ACC112 (cell line): ENCODE data around the gene STK17A.
A peak's percentile ranks its signal among the peaks of the same experiment; 100 is the strongest.
"Not testable (repeated sequence)": the region's sequence is repeated elsewhere in the genome, so short reads cannot be mapped to it uniquely, and the experiment has no call there.

Experiments used
- H2AFZ ChIP-seq: fragments of 200-600 bp; sonication (generic); one replicate; pipeline ENCODE4 v1.6.0; 2017; ENCODE audit warnings: antibody characterized with exemption, low read length; ENCODE audit not compliant: unreplicated experiment
- H3K27ac ChIP-seq: fragments of 200-600 bp; sonication (generic); 2 replicates; pipeline ENCODE4 v1.5.1; 2014; ENCODE audit warnings: low read depth, mild to moderate bottlenecking, antibody characterized with exemption, low read length, moderate library complexity
- H3K27me3 ChIP-seq: fragments of 200-600 bp; sonication (generic); 2 replicates; pipeline ENCODE4 v1.6.1; 2014; ENCODE audit warnings: mild to moderate bottlenecking, antibody characterized with exemption, low read length, moderate library complexity, mixed read lengths; ENCODE audit not compliant: insufficient read depth
- H3K36me3 ChIP-seq: fragments of 200-600 bp; sonication (generic); 2 replicates; pipeline ENCODE4 v1.6.1; 2016; ENCODE audit warnings: mild to moderate bottlenecking, antibody characterized with exemption, low read length, moderate library complexity, mixed read lengths; ENCODE audit not compliant: insufficient read depth
- H3K4me1 ChIP-seq: fragments of 200-600 bp; sonication (generic); one replicate; pipeline ENCODE4 v1.6.1; 2016; ENCODE audit warnings: low read length, mixed read lengths; ENCODE audit not compliant: insufficient read depth, unreplicated experiment, control insufficient read depth
- H3K4me3 ChIP-seq: fragments of 200-600 bp; sonication (generic); 2 replicates; pipeline ENCODE4 v1.5.1; 2014; ENCODE audit warnings: mild to moderate bottlenecking, low read depth, low read length
- H3K79me2 ChIP-seq: fragments of 200-600 bp; sonication (generic); one replicate; pipeline ENCODE4 v1.6.0; 2016; ENCODE audit warnings: low read length; ENCODE audit not compliant: control insufficient read depth, unreplicated experiment, insufficient read depth

The STK17A gene

DNA sequence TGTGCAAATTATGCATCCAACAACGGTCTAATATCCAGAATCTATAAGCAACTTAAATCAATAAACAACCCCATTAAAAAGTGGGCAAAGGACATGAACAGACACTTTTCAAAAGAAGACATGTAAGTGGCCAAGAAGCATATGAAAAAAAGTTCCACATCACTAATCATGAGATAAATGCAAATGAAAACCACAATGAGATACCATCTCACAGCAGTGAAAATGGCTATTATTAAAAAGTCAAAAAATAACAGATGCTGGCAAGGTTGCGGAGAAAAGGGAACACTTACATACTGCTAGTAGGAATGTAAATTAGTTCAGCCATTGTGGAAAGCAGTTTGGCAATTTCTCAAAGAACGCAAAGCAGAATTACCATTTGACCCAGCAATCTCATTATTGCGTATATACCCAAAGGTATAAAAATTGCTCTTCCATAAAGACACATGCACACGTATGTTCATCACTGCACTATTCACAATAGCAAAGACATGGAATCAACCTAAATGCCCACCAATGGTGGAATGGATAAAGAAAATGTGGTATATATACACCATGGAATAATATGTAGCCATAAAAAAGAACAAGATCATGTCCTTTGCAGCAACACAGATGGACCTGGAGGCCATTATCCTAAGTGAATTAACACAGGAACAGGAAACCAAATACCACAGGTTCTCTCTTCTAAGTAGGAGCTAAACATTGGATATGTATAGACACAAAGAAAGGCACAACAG lies 90.5 kb downstream of the STK17A start:
- not testable (repeated sequence) for H3K4me3 ChIP-seq, H2AFZ ChIP-seq, H3K27me3 ChIP-seq
- Histone ChIP-seq H3K36me3 (peaks cover 11% of the 10 kb centered on the region; the same call in 1 of the 2 replicates), H3K27ac (peak overlapping the region; percentile 99), H3K79me2 (peaks cover 65% of the 10 kb centered on the region), H3K4me1 (peaks cover 17% of the 10 kb centered on the region)

DNA sequence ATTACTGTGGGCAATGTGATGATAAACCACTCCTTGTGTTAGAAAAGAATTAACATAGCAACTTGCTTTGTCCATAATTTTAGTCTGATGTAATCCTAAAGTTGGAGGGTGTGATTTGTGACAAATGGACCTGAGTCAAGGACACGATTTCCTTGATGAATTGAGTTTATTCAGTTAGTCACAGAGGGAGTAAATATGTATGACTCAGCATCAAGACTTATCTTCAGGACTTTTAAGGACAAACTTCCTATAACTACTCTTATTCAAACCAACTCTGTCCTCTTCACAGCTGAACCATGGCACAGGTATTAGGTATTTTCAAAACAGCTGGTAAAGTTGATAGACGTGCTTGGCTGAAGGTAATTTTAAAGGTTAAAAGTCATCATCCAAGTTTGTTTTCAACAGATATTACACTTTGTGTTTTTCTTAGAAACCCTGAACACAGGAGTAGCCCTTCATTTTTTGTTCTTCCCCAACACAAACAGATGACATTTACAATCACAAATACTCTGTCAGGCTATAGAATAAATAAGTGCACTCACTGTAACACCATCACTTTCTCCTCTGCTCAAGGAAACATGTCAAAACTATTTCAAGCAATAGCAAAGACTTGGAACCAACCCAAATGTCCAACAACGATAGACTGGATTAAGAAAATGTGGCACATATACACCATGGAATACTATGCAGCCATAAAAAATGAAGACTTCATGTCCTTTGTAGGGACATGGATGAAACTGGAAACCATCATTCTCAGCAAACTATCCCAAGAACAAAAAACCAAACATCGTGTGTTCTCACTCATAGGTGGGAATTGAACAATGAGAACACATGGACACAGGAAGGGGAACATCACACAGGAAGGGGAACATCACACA lies 91.9 kb downstream of the STK17A start:
- Histone ChIP-seq H3K27ac (peak overlapping the region; percentile 99), H3K36me3 (peaks cover 11% of the 10 kb centered on the region; the same call in 1 of the 2 replicates), H3K4me3 (peak overlapping the region; percentile 56; the same call in 1 of the 2 replicates), H2AFZ (no peak overlapping the region), H3K4me1 (peaks cover 20% of the 10 kb centered on the region), H3K79me2 (peaks cover 64% of the 10 kb centered on the region), H3K27me3 (no peaks in the 10 kb centered on the region)
